ENCODE results near the gene LYPD1. TPM values are rescaled to one million over a fixed set of nuclear protein-coding genes. Genes with fewer than 3 reads are reported as not detected.

The LYPD1 gene
- total RNA-seq, 1 donor from 2014 or later, result 1.1 TPM

- H3K36me3 Mint-ChIP-seq (ENCODE audit: unreplicated experiment), result no peaks in the 10 kb centered on the region
- no peak overlapping the region for H3K4me3 Mint-ChIP-seq (ENCODE audit: unreplicated experiment)
- DNase-seq, result no peak
- TF ChIP-seq, protein P1, sequence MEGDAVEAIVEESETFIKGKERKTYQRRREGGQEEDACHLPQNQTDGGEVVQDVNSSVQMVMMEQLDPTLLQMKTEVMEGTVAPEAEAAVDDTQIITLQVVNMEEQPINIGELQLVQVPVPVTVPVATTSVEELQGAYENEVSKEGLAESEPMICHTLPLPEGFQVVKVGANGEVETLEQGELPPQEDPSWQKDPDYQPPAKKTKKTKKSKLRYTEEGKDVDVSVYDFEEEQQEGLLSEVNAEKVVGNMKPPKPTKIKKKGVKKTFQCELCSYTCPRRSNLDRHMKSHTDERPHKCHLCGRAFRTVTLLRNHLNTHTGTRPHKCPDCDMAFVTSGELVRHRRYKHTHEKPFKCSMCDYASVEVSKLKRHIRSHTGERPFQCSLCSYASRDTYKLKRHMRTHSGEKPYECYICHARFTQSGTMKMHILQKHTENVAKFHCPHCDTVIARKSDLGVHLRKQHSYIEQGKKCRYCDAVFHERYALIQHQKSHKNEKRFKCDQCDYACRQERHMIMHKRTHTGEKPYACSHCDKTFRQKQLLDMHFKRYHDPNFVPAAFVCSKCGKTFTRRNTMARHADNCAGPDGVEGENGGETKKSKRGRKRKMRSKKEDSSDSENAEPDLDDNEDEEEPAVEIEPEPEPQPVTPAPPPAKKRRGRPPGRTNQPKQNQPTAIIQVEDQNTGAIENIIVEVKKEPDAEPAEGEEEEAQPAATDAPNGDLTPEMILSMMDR (IDR thresholded peaks at IDR 0.05; ENCODE audit: partially characterized antibody, unreplicated experiment), result no peak
- no peaks in the 10 kb centered on the region for H3K9me3 Mint-ChIP-seq (ENCODE audit: unreplicated experiment)
- peaks cover 5% of the 10 kb centered on the region for H3K4me1 Mint-ChIP-seq (ENCODE audit: low read depth, unreplicated experiment)
- no peaks in the 10 kb centered on the region for H3K27me3 Mint-ChIP-seq (ENCODE audit: unreplicated experiment)
- no peak overlapping the region for H3K27ac Mint-ChIP-seq (ENCODE audit: unreplicated experiment)
Observed at GRCh38 chr2:132645722-132646539, 24.1 kb downstream of the LYPD1 start.

GRCh38 chr2:132645176-132645575, 24.8 kb downstream of the LYPD1 start:
- H3K9me3 Mint-ChIP-seq (ENCODE audit: unreplicated experiment), result no peaks in the 10 kb centered on the region
- no peak for DNase-seq
- H3K27me3 Mint-ChIP-seq (ENCODE audit: unreplicated experiment), result no peaks in the 10 kb centered on the region
- no peak overlapping the region for H3K27ac Mint-ChIP-seq (ENCODE audit: unreplicated experiment)
- no peak overlapping the region for H3K4me3 Mint-ChIP-seq (ENCODE audit: unreplicated experiment)
- TF ChIP-seq, protein P1 (IDR thresholded peaks at IDR 0.05; ENCODE audit: partially characterized antibody, unreplicated experiment), result no peak
- no peaks in the 10 kb centered on the region for H3K36me3 Mint-ChIP-seq (ENCODE audit: unreplicated experiment)
- H3K4me1 Mint-ChIP-seq (ENCODE audit: low read depth, unreplicated experiment), result peaks cover 5% of the 10 kb centered on the region

GRCh38 chr2:132642415-132642814, 27.6 kb downstream of the LYPD1 start:
- peaks cover 7% of the 10 kb centered on the region for H3K4me1 Mint-ChIP-seq (ENCODE audit: low read depth, unreplicated experiment)
- TF ChIP-seq, protein P1 (IDR thresholded peaks at IDR 0.05; ENCODE audit: partially characterized antibody, unreplicated experiment), result no peak
- H3K9me3 Mint-ChIP-seq (ENCODE audit: unreplicated experiment), result no peaks in the 10 kb centered on the region
- H3K27ac Mint-ChIP-seq (ENCODE audit: unreplicated experiment), result no peak overlapping the region
- no peak overlapping the region for H3K4me3 Mint-ChIP-seq (ENCODE audit: unreplicated experiment)
- no peaks in the 10 kb centered on the region for H3K27me3 Mint-ChIP-seq (ENCODE audit: unreplicated experiment)
- no peaks in the 10 kb centered on the region for H3K36me3 Mint-ChIP-seq (ENCODE audit: unreplicated experiment)
- DNase-seq, result no peak

GRCh38 chr2:132641819-132642218, 28.2 kb downstream of the LYPD1 start:
- Mint-ChIP-seq H3K9me3 (ENCODE audit: unreplicated experiment) (no peaks in the 10 kb centered on the region), H3K4me1 (ENCODE audit: low read depth, unreplicated experiment) (peaks cover 7% of the 10 kb centered on the region), H3K27ac (ENCODE audit: unreplicated experiment) (no peak overlapping the region), H3K27me3 (ENCODE audit: unreplicated experiment) (no peaks in the 10 kb centered on the region), H3K36me3 (ENCODE audit: unreplicated experiment) (no peaks in the 10 kb centered on the region), H3K4me3 (ENCODE audit: unreplicated experiment) (no peak overlapping the region)
- TF ChIP-seq, protein P1 (IDR thresholded peaks at IDR 0.05; ENCODE audit: partially characterized antibody, unreplicated experiment), result no peak
- DNase-seq, result no peak

DNA sequence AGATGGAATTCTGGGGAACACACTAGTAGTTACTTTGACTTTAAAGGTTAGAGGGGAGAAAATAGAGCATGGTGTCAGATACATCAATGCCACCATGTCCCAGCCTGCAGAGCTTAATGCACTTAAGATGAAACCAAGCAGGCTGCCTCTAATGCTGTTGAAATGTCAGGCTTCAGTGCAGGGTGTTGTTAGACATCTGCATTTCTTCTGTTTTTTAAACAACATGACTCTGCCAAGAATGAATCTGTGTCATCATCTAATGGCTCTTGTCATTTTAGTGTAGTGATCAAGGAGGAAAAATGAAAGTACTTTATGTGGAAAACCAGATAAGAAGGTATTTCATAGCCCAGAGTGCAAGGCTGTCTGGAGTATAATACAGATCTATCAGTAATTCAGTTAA, 29.9 kb downstream of the LYPD1 start:
- DNase-seq, result no peak
- Mint-ChIP-seq H3K9me3 (ENCODE audit: unreplicated experiment) (no peaks in the 10 kb centered on the region), H3K36me3 (ENCODE audit: unreplicated experiment) (peaks cover 4% of the 10 kb centered on the region), H3K4me3 (ENCODE audit: unreplicated experiment) (no peak overlapping the region), H3K27ac (ENCODE audit: unreplicated experiment) (no peak overlapping the region), H3K4me1 (ENCODE audit: low read depth, unreplicated experiment) (peaks cover 2% of the 10 kb centered on the region), H3K27me3 (ENCODE audit: unreplicated experiment) (no peaks in the 10 kb centered on the region)
- TF ChIP-seq, protein P1 (IDR thresholded peaks at IDR 0.05; ENCODE audit: partially characterized antibody, unreplicated experiment), result no peak
